Left hindlimb (tissue), 1 donor: Measurements from ENCODE around the gene GPBP1.
"Not testable (repeated sequence)": the region's sequence is repeated elsewhere in the genome, so short reads cannot be mapped to it uniquely, and the experiment has no call there.

Source experiments
- DNase-seq: peaks from one replicate; pipeline ENCODE4 v3.0.0-alpha.2; 2018

Gene GPBP1

GRCh38 chr5:57177479-57178156, 3.8 kb downstream of the GPBP1 start:
- DNase-seq, result no peak

GRCh38 chr5:57178238-57178637, 4.4 kb downstream of the GPBP1 start:
- DNase-seq, result not testable (repeated sequence)

GRCh38 chr5:57179262-57180200, 5.7 kb downstream of the GPBP1 start:
- no peak for DNase-seq

DNA sequence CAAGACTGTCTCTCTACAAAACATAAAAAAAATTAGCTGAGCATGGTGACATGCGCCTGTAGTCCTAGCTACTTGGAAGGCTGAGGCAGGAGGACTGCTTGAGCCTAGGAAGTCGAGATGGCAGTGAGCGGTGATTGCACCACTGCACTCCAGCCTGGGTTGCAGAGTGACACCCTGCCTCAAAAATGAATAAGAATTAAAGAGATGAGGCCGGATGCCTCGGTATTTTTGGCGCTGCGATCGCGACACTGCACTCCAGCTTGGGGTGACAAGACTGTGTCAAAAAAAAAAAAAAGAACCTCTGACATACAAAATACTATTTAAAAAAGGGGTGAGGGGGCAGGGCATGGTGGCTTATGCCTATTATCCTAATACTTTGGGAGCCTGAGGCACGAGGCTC, 7.3 kb downstream of the GPBP1 start:
- DNase-seq, result no peak

- no peak for DNase-seq
Observed at GRCh38 chr5:57184322-57184721, 10.5 kb downstream of the GPBP1 start.

DNA sequence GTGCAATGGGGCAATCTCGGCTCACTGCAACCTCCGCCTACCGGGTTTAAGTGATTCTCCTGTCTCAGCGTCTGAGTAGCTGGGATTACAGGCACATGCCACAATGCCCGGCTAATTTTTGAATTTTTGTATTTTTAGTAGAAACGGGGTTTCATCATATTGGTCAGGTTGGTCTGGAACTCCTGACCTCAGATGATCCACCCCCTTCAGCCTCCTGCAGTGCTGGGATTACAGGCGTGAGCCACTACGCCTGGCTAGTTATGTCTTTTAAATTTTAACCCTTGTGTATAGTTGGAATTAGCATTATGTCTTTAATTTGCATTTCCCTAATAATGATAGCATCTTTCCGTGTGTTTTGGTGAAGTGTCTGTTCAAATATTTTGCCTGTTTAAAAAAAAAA, 11.5 kb downstream of the GPBP1 start:
- DNase-seq, result no peak

- no peak for DNase-seq
Observed at GRCh38 chr5:57186194-57186593, 12.3 kb downstream of the GPBP1 start.

GRCh38 chr5:57187977-57188376, 14.1 kb downstream of the GPBP1 start:
- not testable (repeated sequence) for DNase-seq

DNA sequence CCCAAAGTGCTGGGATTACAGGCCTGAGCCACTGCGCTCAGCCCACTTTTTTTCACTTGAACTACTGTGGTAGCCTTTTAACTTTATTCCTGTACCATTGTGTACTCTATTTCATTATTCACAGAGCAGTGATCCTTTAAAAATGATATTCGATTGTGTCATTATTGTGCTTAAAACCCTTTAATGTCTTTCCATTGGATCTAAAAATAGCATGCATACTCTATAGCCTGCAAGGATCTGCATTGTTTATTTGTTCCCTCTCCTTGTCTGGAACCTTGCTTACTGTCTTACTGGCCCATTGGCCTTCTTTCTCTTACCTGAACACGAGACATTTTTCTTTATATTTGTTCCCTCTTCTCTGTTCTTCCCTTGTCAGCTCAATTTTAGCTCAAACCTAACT, 15.7 kb downstream of the GPBP1 start:
- no peak for DNase-seq

DNA sequence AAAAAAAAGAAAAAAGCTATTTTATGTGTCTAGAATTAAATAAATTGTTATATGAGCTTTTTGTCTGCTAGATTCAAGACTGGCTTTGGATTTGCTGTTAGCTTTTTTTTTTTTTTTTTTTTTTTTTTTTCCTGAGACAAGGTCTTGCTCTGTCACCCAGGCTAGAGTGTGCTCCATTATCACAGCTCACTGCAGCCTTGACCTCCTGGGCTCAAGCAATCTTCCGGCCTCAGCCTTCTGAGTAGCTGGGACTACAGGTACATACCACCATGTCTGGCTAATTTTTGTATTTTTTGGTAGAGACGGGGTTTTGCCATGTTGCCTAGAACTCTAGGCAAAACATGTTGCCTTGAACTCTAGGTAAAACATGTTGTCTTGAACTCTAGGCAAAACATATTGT, 16.7 kb downstream of the GPBP1 start:
- no peak for DNase-seq

DNA sequence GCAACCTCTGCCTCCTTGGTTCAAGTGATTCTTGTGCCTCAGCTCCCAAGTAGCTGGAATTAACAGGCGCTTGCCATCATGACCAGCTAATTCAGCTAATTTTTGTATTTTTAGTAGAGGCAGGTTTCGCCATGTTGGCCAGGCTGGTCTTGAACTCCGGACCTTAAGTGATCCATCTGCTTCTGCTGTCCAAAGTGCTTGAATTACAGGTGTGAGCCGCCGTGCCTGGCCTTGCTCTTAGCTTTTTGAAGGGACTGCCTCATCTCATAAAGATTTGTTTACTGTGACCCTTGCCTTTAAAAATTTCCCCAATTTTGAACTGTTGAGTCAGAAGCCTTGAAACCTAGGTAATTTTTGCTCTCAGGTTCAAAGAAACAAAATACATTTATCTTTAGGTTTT, 17.3 kb downstream of the GPBP1 start:
- DNase-seq, result no peak

- no peak for DNase-seq
Observed at GRCh38 chr5:57191986-57192385, 18.1 kb downstream of the GPBP1 start.

DNA sequence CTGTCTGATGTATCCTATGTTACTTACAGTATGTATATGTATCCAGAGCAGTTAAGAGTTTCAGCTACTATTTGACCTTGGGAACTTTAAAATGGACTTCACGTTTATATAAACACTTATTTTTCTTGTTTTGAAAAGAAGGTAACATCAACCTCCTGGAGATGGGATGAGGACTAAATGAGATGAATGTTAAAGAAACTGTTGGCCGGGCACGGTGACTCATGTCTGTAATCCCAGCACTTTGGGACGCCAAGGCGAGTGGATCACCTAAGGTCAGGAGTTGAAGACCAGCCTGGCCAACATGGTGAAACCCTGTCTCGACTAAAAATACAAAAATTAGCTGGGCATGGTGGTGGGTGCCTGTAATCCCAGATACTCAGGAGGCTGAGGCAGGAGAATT, 19.0 kb downstream of the GPBP1 start:
- not testable (repeated sequence) for DNase-seq

GRCh38 chr5:57193757-57194413, 20.0 kb downstream of the GPBP1 start:
- no peak for DNase-seq

- no peak for DNase-seq
Observed at GRCh38 chr5:57194653-57195052, 20.8 kb downstream of the GPBP1 start.

DNA sequence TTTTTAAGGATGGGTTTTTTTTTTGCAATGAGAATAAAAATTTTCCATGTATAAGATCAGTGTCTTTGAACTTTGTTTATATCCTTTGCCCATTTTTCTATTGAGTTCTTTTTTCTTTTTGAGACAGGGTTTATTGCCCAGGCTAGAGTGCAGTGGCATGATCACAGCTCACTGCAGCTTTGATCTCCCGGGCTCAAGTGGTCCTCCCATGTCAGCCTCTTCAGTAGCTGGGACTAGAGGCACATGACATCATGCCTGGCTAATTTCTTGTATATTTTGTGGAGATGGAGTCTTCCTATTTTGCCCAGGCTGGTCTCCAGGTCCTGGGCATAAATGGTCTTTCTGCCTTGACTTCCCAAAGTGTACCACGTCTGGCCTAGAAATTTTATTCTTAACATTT, 21.2 kb downstream of the GPBP1 start:
- DNase-seq, result no peak

DNA sequence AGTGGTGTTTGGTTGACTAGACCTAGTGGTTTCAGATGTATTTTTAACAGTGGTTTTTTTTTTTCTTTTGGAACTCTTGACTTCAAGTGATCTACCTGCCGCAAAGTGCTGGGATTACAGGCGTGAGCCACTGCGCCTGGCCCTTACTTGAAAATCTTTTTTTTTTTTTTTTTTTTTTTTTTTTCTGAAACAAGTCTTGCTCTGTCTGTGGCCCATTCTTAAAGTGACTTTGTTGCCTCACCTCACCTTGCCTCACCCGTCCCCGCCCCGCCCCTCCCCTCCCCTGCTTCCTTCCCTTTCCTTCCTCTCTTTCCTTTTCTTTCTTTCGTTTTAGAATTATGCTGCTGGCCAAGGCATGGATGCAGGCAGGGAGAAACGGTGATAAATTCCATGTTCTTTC, 26.0 kb downstream of the GPBP1 start:
- no peak for DNase-seq

GRCh38 chr5:57202811-57203210, 29.0 kb downstream of the GPBP1 start:
- DNase-seq, result no peak

DNA sequence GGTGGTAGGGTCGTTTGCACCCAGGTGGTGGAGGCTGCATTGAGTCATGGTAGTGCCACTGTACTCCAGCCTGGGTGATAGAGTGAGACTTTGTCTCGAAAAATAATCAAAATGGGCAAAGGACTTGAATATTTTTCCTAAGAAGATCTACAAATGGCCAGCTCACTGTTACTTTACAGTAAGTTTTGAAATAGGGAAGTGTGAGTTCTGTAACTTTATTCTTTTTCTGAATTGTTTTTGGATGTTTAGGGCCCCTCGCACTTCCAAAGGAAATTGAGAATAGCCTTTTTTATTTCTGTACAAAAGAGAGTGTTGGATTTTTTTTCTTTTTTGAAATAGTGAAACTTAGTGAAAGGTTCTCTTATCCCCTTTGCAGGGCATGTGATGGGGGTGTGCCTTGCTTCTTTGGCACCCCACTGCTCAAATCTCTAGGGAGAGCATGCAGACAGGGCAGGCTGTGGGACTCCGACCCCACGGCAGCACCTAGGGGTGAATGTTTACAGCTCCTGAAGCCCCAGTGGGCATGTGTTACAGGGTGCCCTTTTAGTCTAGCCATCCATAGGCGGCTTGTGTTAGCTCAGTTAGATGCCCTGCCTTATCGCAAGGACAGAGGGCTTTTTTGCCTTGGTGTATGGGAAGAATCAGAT, 33.3 kb downstream of the GPBP1 start:
- no peak for DNase-seq

GRCh38 chr5:57207681-57208080, 33.8 kb downstream of the GPBP1 start:
- no peak for DNase-seq

- DNase-seq, result no peak
Observed at GRCh38 chr5:57209316-57210040, 35.6 kb downstream of the GPBP1 start.

- no peak for DNase-seq
Observed at GRCh38 chr5:57210633-57211032, 36.8 kb downstream of the GPBP1 start.

GRCh38 chr5:57211039-57211438, 37.2 kb downstream of the GPBP1 start:
- no peak for DNase-seq
